Testis (tissue), 2 donors: ENCODE data around the gene TACC2.

Experiments
- CTCF ChIP-seq, 3 experiments: fragments of 450-650 bp in 2 of 3; fragments of 200-600 bp in 1 of 3; sonication (generic) in 1 of 3; IDR thresholded peaks; one replicate each; pipeline ENCODE4 v1.5.1; 2016 to 2019; ENCODE audit warnings: antibody characterized with exemption in 3 of 3, mild to moderate bottlenecking in 2 of 3, moderate library complexity in 1 of 3
- POLR2A ChIP-seq: fragments of 450-650 bp; IDR thresholded peaks from one replicate; pipeline ENCODE4 v1.6.1; 2017; ENCODE audit warnings: antibody characterized with exemption, mild to moderate bottlenecking, moderate library complexity

GRCh38 chr10:122252805-122253204 is 263.8 kb downstream of the TACC2 start:
- TF ChIP-seq POLR2A (no peak), CTCF (IDR thresholded peaks at IDR 0.05) (no peak)
